OCI-M2 (cell line): Measurements from ENCODE around the gene PFN2.
"Not testable (repeated sequence)": the region's sequence is repeated elsewhere in the genome, so short reads cannot be mapped to it uniquely, and the experiment has no call there.

Experiments
- DNase-seq: peaks from one replicate; lab custom pipeline; 2025; ENCODE audit not compliant: unreplicated experiment; lab: John Stamatoyannopoulos, UW

The PFN2 gene

GRCh38 chr3:149969110-149969939, 1.4 kb downstream of the PFN2 start:
- no peak for DNase-seq

- DNase-seq: no peak
Measured at GRCh38 chr3:149968216-149968615, 2.5 kb downstream of the PFN2 start.

GRCh38 chr3:149967086-149967685, 3.5 kb downstream of the PFN2 start:
- peak; percentile 2 for DNase-seq

GRCh38 chr3:149965278-149965677, 5.4 kb downstream of the PFN2 start:
- DNase-seq: no peak

GRCh38 chr3:149964291-149964690, 6.4 kb downstream of the PFN2 start:
- no peak for DNase-seq

- DNase-seq: no peak
Measured at GRCh38 chr3:149963485-149963884, 7.2 kb downstream of the PFN2 start.

DNA sequence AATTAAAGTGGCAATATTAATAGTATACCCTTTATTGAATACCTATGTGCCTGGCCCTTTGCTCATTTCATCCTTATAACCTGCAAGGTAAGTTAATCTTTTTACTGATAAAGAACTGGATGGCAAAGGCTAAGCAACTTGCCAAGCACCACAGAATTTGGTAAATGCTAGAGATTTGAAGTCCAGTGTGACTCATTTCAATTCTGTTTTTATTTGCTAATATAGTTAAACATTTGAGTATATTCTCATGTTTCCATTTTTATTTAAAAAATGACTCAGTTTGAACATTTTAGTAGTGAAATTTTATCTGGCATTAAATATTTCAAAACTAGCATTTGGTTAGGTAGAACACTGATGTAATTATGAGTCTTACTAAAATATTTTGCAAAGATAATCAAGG, 11.3 kb downstream of the PFN2 start:
- DNase-seq: no peak

GRCh38 chr3:149958171-149958796, 12.4 kb downstream of the PFN2 start:
- no peak for DNase-seq

GRCh38 chr3:149957361-149958125, 13.2 kb downstream of the PFN2 start:
- DNase-seq: no peak

GRCh38 chr3:149955449-149955848, 15.2 kb downstream of the PFN2 start:
- DNase-seq: no peak

GRCh38 chr3:149954812-149955211, 15.9 kb downstream of the PFN2 start:
- no peak for DNase-seq

DNA sequence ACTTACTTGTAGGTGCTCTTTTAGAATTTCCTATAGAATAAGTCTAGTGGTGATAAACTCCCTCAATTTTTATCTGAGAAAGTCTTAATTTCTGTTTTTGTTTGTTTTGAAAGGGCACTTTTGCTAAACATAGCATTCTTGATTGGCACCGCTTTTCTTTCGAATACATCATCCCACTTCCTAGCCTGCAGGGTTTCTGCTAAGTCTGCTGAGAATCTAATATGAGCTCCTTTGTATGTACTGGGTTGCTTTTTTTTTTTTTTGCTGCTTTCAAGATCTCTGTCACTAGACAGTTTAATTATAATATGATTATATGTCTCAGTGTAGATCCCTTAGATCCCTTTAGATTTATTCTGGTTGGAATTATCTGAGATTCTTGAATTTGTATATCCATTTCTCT, 21.5 kb downstream of the PFN2 start:
- no peak for DNase-seq

DNA sequence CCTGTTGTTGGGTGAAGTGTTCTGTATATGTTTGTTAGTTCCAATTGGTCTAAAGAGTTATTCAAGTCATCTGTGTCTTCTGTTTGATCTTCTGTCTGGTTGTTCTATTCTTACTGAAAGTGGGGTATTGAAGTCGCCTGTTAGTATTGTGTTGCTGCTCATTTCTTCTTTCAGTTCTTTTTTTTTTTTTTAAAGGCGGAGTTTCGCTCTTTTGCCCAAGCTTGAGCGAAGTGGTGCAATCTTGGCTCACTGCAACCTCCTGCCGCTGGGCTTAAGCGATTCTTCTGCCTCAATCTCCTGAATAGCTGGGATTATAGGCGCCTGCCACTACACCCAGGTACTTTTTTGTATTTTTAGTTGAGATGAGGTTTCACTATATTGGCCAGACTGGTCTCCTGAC, 23.5 kb downstream of the PFN2 start:
- DNase-seq: no peak

- not testable (repeated sequence) for DNase-seq
Measured at GRCh38 chr3:149943966-149944365, 26.7 kb downstream of the PFN2 start.

GRCh38 chr3:149942409-149942808, 28.3 kb downstream of the PFN2 start:
- no peak for DNase-seq

DNA sequence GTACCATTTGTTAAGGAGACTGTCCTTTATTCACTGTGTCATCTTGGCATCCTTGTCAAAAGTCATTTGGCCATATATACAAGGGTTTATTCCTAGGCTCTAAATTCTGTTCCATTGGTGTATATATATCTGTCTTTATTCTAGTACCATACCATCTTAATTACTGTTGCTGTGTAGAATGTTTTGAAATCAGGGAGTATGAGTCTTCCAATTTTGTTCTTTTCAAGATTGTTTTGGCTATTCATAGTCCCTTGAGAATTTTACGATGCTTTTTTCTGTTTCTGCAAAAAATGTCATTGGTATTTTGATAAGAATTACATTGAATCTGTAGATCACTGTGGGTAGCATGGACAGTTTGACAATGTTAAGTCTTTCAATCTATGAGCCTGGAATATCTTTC, 28.7 kb downstream of the PFN2 start:
- DNase-seq: no peak

- no peak for DNase-seq
Measured at GRCh38 chr3:149941186-149941585, 29.5 kb downstream of the PFN2 start.

DNA sequence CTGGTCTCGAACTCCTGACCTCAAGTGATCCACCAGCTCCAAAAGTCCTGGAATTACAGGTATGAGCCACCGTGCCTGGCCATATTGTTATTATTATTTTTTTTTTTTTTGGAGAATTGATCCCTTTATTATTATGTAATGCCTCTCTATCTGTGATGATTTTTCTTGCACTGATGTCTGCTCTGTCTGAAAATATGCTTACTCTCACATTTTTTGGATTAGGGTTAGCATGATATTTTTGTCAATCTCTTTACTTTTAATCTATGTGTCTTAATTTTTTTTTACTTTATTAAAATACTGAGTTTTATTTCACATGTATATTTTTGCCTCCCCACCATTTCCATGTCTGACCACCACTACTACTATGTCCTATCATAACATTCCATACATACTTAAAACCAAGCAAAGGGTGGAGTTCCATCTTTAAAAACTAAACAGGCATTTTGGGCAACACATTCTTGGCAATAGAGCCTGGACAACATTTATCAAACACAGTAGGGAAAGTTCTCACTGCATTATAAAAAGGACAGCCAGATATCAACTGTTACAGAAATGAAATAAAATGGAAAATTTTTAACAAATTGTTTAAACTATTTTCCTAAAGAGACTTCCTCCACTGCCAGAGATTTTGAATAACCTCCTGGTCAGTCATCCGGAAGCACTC, 32.2 kb downstream of the PFN2 start:
- not testable (repeated sequence) for DNase-seq

DNA sequence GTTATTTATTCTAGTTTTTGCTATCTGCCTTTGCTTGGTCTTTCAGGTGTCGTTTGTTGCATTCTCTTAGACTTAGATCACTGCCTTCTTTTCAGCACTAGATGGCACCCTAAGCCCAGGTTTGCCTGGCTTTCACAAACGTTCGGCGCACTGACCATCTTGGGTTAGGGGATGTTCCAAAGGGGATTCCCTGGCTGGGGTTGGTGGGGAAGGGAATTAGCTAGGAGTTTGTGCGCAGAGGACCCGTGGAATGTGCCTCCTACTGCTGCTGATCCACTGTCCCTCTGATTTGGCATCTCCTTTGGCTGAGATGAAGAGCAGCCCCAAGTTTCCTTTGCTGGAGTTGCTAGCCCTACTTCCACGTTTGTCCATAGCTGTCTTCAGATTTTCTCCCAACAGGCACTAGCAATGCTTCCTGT, 33.9 kb downstream of the PFN2 start:
- no peak for DNase-seq

DNA sequence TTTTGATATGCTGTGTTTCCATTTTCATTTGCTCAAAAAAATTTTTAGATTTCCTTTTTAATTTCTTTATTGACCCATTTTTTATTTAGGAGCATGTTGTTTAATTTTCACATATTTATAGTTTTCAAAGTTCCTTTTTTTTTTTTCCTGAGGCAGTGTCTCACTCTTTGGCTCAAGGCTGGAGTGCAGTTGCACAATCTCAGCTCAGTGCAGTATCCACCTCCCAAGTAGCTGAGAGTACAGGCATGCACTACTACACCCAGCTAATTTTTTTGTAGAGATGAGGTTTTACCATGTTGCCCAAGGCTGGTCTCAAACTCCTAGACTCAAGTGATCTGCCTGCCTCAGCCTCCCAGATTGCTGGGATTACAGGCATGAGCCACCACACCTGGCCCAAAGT, 36.2 kb downstream of the PFN2 start:
- DNase-seq: no peak

GRCh38 chr3:149933858-149934257, 36.8 kb downstream of the PFN2 start:
- DNase-seq: no peak
